Neural cell (in vitro differentiated cells): Measurements from ENCODE around the gene ACTL8. TPM values are rescaled to one million over a fixed set of nuclear protein-coding genes. Genes with fewer than 3 reads are reported as not detected.

Source experiments
- H2AFZ ChIP-seq: fragments of 200-600, 300-800 bp; sonication (generic), shearing (Covaris generic); 2 replicates; pipeline ENCODE4 v1.6.0; 2014; ENCODE audit warnings: low read depth, mild to moderate bottlenecking, antibody characterized with exemption, low read length, moderate library complexity
- H3F3A ChIP-seq: fragments of 200-600 bp; shearing (Covaris generic); 2 replicates; pipeline ENCODE4 v1.6.1; 2016; ENCODE audit warnings: mild to moderate bottlenecking, moderate library complexity, mixed read lengths, antibody characterized with exemption, low read length; ENCODE audit not compliant: insufficient read depth, poor library complexity, severe bottlenecking
- H3K27ac ChIP-seq: fragments of 200-600, 300-800 bp; sonication (generic), shearing (Covaris generic); 2 replicates; pipeline ENCODE4 v1.5.1; 2014; ENCODE audit warnings: mild to moderate bottlenecking, low read length, moderate library complexity
- H3K27me3 ChIP-seq: fragments of 300-800, 200-600 bp; sonication (generic), shearing (Covaris generic); 2 replicates; pipeline ENCODE4 v1.6.0; 2014; ENCODE audit warnings: mild to moderate bottlenecking, low read depth, low read length, moderate library complexity; ENCODE audit not compliant: insufficient read depth
- H3K36me3 ChIP-seq: fragments of 300-800, 200-600 bp; sonication (generic), shearing (Covaris generic); 2 replicates; pipeline ENCODE4 v1.5.1; 2014; ENCODE audit warnings: mild to moderate bottlenecking, antibody characterized with exemption, low read length, moderate library complexity; ENCODE audit not compliant: insufficient read depth
- H3K4me2 ChIP-seq: fragments of 300-800, 200-600 bp; sonication (generic), shearing (Covaris generic); 2 replicates; pipeline ENCODE4 v1.6.0; 2014; ENCODE audit warnings: mild to moderate bottlenecking, low read length
- H3K4me3 ChIP-seq: fragments of 300-800, 200-600 bp; sonication (generic), shearing (Covaris generic); 2 replicates; pipeline ENCODE4 v1.5.1; 2014; ENCODE audit warnings: mild to moderate bottlenecking, low read length, moderate library complexity
- H3K79me2 ChIP-seq: fragments of 200-600 bp; shearing (Covaris generic); replicated peaks from 2 replicates; pipeline ENCODE4 v1.6.0; 2014; ENCODE audit warnings: mild to moderate bottlenecking, low read length, moderate library complexity; ENCODE audit not compliant: insufficient read depth
- H3K9ac ChIP-seq: fragments of 300-800, 200-600 bp; sonication (generic), shearing (Covaris generic); 2 replicates; pipeline ENCODE4 v1.6.1; 2016; ENCODE audit warnings: mild to moderate bottlenecking, low read length, mixed read lengths
- H3K9me2 ChIP-seq: fragments of 200-600 bp; shearing (Covaris generic); 2 replicates; pipeline ENCODE4 v1.6.1; 2016; ENCODE audit warnings: mild to moderate bottlenecking, low read length, mixed read lengths; ENCODE audit not compliant: insufficient read depth
- H3K9me3 ChIP-seq: fragments of 200-600, 300-800 bp; sonication (generic), shearing (Covaris generic); 2 replicates; pipeline ENCODE4 v1.6.1; 2016; ENCODE audit warnings: mild to moderate bottlenecking, mixed run types, low read length, moderate library complexity, mixed read lengths
- H4K20me1 ChIP-seq: fragments of 200-600 bp; shearing (Covaris generic); 2 replicates; pipeline ENCODE4 v1.6.1; 2016; ENCODE audit warnings: mild to moderate bottlenecking, mixed run types; ENCODE audit not compliant: insufficient read depth
- EP300 ChIP-seq: fragments of 450-650 bp; conservative IDR thresholded peaks from 2 replicates; pipeline ENCODE4 v1.6.1; 2014; ENCODE audit warnings: antibody characterized with exemption, mild to moderate bottlenecking, moderate library complexity; ENCODE audit not compliant: poor library complexity, severe bottlenecking
- EZH2 ChIP-seq: fragments of 200-600, 300-800 bp; shearing (Covaris generic), sonication (generic); IDR thresholded peaks from 2 replicates; pipeline ENCODE4 v1.6.1; 2014; ENCODE audit warnings: antibody characterized with exemption, low read length, borderline replicate concordance, mild to moderate bottlenecking; ENCODE audit not compliant: insufficient read depth, poor library complexity, severe bottlenecking
- MXI1 ChIP-seq: fragments of 450-650 bp; conservative IDR thresholded peaks from 2 replicates; pipeline ENCODE4 v1.6.1; 2014; ENCODE audit warnings: antibody characterized with exemption, mild to moderate bottlenecking; ENCODE audit not compliant: poor library complexity, severe bottlenecking
- POLR2AphosphoS5 ChIP-seq: IDR thresholded peaks from 2 replicates; pipeline ENCODE4 v1.6.1; 2012
- RAD21 ChIP-seq: fragments of 450-650 bp; conservative IDR thresholded peaks from 2 replicates; pipeline ENCODE4 v1.6.1; 2014; ENCODE audit warnings: antibody characterized with exemption, mild to moderate bottlenecking, moderate library complexity
- SMC3 ChIP-seq: fragments of 450-650 bp; conservative IDR thresholded peaks from 2 replicates; pipeline ENCODE4 v1.6.1; 2014; ENCODE audit warnings: antibody characterized with exemption, mild to moderate bottlenecking, moderate library complexity; ENCODE audit not compliant: poor library complexity
- TAF1 ChIP-seq: IDR thresholded peaks from 2 replicates; pipeline ENCODE4 v1.6.1; 2012; ENCODE audit warnings: low read depth
- polyA plus RNA-seq: library from polyadenylated mRNA; depleted of rRNA; stranded (reverse); fragments of >200 nt; gene quantifications from 2 replicates; pipeline ENCODE4 v1.2.3, GENCODE V29; 2014
- TF ChIP-seq, protein P1 (sequence below): IDR thresholded peaks from 2 replicates; pipeline ENCODE4 v1.6.1; 2012; ENCODE audit warnings: borderline replicate concordance
- TF ChIP-seq, protein P2 (sequence below): fragments of 450-650 bp; IDR thresholded peaks from 2 replicates; pipeline ENCODE4 v1.5.1; 2014; ENCODE audit warnings: antibody characterized with exemption, mild to moderate bottlenecking, moderate library complexity; ENCODE audit not compliant: poor library complexity, severe bottlenecking

ACTL8 gene
- polyA plus RNA-seq, 1 donor from 2014 or later = not detected

DNA sequence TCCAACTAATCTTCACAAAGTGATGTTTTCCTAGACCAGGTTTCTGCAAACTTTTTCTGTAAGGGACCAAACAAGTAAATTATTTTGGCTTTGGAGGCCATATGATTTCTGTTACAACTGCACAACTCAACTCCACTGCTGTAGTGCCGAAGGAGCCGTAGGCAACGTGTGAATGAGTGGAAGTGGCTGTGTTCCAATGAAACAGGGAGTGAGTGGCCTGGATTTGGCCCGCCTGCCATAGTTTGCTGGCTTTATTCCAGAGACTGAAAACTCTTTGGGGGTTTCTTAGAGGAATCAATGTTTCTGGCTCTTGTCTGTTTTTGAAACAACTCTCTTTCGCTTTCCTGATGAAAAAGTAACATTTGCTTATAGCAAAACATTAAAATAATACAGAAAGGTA, 12.6 kb upstream of the ACTL8 start:
- H3K27ac ChIP-seq = no peak overlapping the region
- no peaks in the 10 kb centered on the region for H3K36me3 ChIP-seq
- H3F3A ChIP-seq = no peaks in the 10 kb centered on the region
- H3K9me2 ChIP-seq = no peaks in the 10 kb centered on the region
- H3K9ac ChIP-seq = no peak overlapping the region
- H3K9me3 ChIP-seq = no peaks in the 10 kb centered on the region
- H3K27me3 ChIP-seq = no peaks in the 10 kb centered on the region
- no peaks in the 10 kb centered on the region for H4K20me1 ChIP-seq
- H3K79me2 ChIP-seq = no peaks in the 10 kb centered on the region
- TF ChIP-seq RAD21 (no peak), EP300 (no peak), SMC3 (no peak), TAF1 (no peak), MXI1 (no peak), POLR2AphosphoS5 (no peak), EZH2 (no peak)
- TF ChIP-seq, protein P1, sequence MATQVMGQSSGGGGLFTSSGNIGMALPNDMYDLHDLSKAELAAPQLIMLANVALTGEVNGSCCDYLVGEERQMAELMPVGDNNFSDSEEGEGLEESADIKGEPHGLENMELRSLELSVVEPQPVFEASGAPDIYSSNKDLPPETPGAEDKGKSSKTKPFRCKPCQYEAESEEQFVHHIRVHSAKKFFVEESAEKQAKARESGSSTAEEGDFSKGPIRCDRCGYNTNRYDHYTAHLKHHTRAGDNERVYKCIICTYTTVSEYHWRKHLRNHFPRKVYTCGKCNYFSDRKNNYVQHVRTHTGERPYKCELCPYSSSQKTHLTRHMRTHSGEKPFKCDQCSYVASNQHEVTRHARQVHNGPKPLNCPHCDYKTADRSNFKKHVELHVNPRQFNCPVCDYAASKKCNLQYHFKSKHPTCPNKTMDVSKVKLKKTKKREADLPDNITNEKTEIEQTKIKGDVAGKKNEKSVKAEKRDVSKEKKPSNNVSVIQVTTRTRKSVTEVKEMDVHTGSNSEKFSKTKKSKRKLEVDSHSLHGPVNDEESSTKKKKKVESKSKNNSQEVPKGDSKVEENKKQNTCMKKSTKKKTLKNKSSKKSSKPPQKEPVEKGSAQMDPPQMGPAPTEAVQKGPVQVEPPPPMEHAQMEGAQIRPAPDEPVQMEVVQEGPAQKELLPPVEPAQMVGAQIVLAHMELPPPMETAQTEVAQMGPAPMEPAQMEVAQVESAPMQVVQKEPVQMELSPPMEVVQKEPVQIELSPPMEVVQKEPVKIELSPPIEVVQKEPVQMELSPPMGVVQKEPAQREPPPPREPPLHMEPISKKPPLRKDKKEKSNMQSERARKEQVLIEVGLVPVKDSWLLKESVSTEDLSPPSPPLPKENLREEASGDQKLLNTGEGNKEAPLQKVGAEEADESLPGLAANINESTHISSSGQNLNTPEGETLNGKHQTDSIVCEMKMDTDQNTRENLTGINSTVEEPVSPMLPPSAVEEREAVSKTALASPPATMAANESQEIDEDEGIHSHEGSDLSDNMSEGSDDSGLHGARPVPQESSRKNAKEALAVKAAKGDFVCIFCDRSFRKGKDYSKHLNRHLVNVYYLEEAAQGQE = no peak
- TF ChIP-seq, protein P2, sequence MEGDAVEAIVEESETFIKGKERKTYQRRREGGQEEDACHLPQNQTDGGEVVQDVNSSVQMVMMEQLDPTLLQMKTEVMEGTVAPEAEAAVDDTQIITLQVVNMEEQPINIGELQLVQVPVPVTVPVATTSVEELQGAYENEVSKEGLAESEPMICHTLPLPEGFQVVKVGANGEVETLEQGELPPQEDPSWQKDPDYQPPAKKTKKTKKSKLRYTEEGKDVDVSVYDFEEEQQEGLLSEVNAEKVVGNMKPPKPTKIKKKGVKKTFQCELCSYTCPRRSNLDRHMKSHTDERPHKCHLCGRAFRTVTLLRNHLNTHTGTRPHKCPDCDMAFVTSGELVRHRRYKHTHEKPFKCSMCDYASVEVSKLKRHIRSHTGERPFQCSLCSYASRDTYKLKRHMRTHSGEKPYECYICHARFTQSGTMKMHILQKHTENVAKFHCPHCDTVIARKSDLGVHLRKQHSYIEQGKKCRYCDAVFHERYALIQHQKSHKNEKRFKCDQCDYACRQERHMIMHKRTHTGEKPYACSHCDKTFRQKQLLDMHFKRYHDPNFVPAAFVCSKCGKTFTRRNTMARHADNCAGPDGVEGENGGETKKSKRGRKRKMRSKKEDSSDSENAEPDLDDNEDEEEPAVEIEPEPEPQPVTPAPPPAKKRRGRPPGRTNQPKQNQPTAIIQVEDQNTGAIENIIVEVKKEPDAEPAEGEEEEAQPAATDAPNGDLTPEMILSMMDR = no peak
- H3K4me2 ChIP-seq = no peak overlapping the region
- H2AFZ ChIP-seq = no peak overlapping the region
- H3K4me3 ChIP-seq = no peak overlapping the region

DNA sequence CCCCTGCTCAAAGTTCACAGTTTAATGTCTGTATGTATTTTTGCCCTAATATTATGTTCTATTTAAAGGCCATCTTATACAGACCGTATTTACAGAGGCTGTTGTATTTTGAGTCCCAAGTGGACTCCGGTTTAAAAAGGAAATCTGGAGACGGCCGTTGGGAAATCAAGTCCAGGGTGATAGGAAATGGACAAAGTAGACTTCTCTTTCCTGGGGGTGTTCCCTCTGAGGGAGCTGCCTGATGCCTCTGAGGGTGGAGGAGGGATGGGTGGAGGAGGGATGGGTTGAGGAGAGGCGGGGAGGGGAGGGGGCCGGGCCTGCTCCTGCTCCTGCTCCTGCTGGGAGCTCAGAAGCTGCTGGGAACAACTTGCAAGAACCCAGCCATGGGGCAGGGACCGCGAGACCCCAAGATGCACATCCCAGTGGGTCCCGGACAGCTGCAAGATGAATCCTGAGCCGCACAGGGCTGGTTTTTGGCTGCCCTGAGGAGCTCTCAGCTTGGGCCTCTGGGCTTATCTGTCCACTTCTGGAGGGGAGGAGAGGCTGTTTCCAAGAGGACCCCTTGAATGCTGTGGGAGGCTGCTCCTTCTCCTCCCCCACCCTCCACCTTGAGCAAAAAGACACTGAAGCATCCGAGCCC, 12.0 kb upstream of the ACTL8 start:
- Histone ChIP-seq H4K20me1 (no peaks in the 10 kb centered on the region), H3K36me3 (no peaks in the 10 kb centered on the region), H3K4me2 (no peak overlapping the region), H3K9me2 (no peaks in the 10 kb centered on the region), H2AFZ (no peak overlapping the region), H3K4me3 (no peak overlapping the region), H3K9me3 (no peaks in the 10 kb centered on the region), H3K27me3 (no peaks in the 10 kb centered on the region), H3F3A (no peaks in the 10 kb centered on the region), H3K79me2 (no peaks in the 10 kb centered on the region), H3K27ac (no peak overlapping the region), H3K9ac (no peak overlapping the region)
- no peak for TF ChIP-seq EZH2
- no peak for TF ChIP-seq POLR2AphosphoS5
- TF ChIP-seq, protein P1 = no peak
- TF ChIP-seq RAD21 = no peak
- no peak for TF ChIP-seq MXI1
